ENCODE measurements around the gene ATP10A. TPM values are rescaled to one million over a fixed set of nuclear protein-coding genes. Genes with fewer than 3 reads are reported as not detected.

ATP10A gene
- total and polyA plus RNA-seq, 9 of the 15 experiments (the other 6 are each of a cell fraction or from before 2014, with no cell fraction given): 0.09 TPM; not detected in 8

- TF ChIP-seq ZNF23 (CRISPR knock-in tag; IDR thresholded peaks at IDR 0.05) (no peak), NFE2 (IDR thresholded peaks at IDR 0.05; ENCODE audit: low read depth) (no peak), C11orf30 (IDR thresholded peaks at IDR 0.05; ENCODE audit: low read depth) (no peak), BCOR (IDR thresholded peaks at IDR 0.05) (no peak), ATF4 (CRISPR knock-in tag; IDR thresholded peaks at IDR 0.05) (no peak)
These were observed 149.2 kb downstream of the ATP10A start (continued) for GRCh38 chr15:25713736-25714537.

- FAIRE-seq: no peak
- no peak overlapping the region for H3K4me2 ChIP-seq (ENCODE audit: insufficient read depth, low read length)
- H3K9ac ChIP-seq (ENCODE audit: insufficient read depth in 1 of 2, low read depth in 2 of 2, low read length in 2 of 2): no peak overlapping the region
- 0% methylated on average over 5 of the region's 5 CpGs for whole genome bisulfite sequencing (ENCODE audit: insufficient coverage, low coverage, missing lambda C conversion rate)
- no peak overlapping the region for H3K27ac ChIP-seq (ENCODE audit: extremely low read depth, low read depth, low read length)
- intact Hi-C loops (cut with micrococcal nuclease) (no loop called here), in situ Hi-C loops (cut with MboI) (no loop called here)
- H3K4me1 ChIP-seq (replicated peaks in 1 of 2; ENCODE audit: control insufficient read depth in 2 of 2, insufficient read depth in 2 of 2, low read length in 2 of 2): peaks cover 0 to 4% of the 10 kb centered on the region in 2 experiments; a peak in 1 of 5 replicates
- H3K9me3 ChIP-seq (replicated peaks; ENCODE audit: control insufficient read depth, insufficient read depth, low read depth, low read length): no peaks in the 10 kb centered on the region
- TF ChIP-seq SAFB2 (IDR thresholded peaks at IDR 0.05; ENCODE audit: borderline replicate concordance, low read depth, low read length, severe bottlenecking): no peak
- BruUV-seq (replicated peaks): no TSS peak
- H4K20me1 ChIP-seq (replicated peaks; ENCODE audit: control insufficient read depth, insufficient read depth, low read length): 0 out of 2 replicates have a peak, but pooled peaks cover 4% of the 10 kb centered on the region
- H3K9me1 ChIP-seq (ENCODE audit: control insufficient read depth, insufficient read depth, low read length): no peaks in the 10 kb centered on the region
- H2AFZ ChIP-seq (ENCODE audit: low read depth, low read length): no peak overlapping the region
- DNase-seq (ENCODE audit: extremely low read depth in 1 of 4, low spot score in 3 of 4): no peak
- no peak overlapping the region for H3K4me3 ChIP-seq
- ChIA-PET CTCF (ENCODE audit: low intra/inter-chr PET ratio) (no interaction called here), POLR2A (no interaction called here)
- no peaks in the 10 kb centered on the region for H3K36me3 ChIP-seq (ENCODE audit: control insufficient read depth, insufficient read depth, low read length)
- no peaks in the 10 kb centered on the region for H3K79me2 ChIP-seq (ENCODE audit: control insufficient read depth, insufficient read depth, low read length)
- peaks cover 0 to 37% of the 10 kb centered on the region in 2 experiments; a peak in 3 of 5 replicates for H3K27me3 ChIP-seq (ENCODE audit: control insufficient read depth in 2 of 2, insufficient read depth in 2 of 2, low read length in 2 of 2)
- no peak for ATAC-seq
These were observed 150.2 kb downstream of the ATP10A start for GRCh38 chr15:25712961-25713355.
